GM19467 (cell line): Measurements from ENCODE around the gene ZNF891.

ENCODE experiments used
- ATAC-seq: cut with Tn5 transposase; IDR thresholded peaks from one replicate; pipeline ENCODE4 v1.9.1; 2021; ENCODE audit warnings: mild to moderate bottlenecking, moderate library complexity; ENCODE audit not compliant: unreplicated experiment

The ZNF891 gene

DNA sequence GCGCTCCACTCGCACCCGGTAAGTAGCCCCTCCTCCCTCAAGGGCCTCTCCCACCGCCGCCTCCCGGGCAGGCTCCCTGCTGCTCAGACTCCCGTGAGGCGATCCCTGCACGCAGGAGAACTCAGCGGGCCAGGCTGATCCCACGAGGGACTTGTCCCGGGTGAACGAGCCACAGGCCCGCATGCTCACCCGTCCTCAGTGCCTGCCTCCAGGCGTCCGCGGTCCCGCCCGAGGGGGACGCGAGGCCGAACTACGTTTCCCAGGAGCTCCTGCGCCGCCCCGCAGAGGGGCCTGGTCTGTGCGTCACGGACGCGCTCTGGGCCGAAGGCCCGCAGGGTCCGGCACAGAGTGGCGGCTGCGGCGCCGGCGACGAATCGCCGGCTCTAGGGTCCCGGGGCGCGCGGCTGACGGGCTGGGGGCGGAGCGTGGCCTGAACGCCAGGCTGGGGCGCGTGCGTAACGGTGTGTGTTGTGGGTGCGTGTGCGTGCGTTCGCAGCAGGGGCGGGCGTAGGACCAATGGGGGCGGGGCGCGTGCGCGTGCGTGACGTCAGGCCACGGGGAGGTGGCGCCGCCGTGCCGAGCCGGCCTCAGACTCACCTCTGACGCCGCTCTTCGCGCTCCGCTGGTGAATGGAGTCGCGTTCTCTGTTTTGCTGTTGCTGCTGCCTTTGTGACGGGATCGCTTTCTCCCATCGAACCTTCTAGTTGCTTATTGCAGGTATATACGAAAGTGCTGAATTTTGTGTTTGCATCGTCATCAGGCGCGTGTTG, at the start of gene ZNF891, which contains the start of gene ZNF10:
Gene ZNF891 (minus strand): TSS at position 237 of the 770 bp plus-strand sequence. CDS start 8,356 bp downstream, outside the sequence.
Gene ZNF10 (plus strand): TSS at position 590 of the 770 bp plus-strand sequence. CDS start 13,866 bp downstream, outside the sequence.
- ATAC-seq: peak; percentile 96

GRCh38 chr12:133174901-133175300, 44.8 kb upstream of the ZNF891 start:
- ATAC-seq: no peak

DNA sequence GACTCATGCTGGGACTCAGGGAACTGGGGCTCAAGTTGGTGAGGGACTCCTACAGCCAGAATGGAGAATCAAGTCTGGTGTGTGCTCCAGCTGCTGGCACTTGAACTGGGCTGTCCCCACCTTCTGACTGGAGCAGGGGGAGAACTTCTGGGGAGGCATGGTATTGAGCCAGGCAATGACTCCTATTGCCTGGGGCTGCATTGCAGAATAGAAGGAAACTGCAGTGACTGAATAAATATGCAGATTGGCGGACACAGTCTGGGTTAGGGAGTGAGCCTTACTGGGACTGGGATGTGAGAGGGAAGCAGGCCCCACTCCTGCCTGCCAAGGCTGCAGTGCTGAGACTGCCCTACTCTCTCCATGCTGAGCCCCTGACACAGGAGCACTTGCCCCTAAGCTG, 42.4 kb upstream of the ZNF891 start:
- no peak for ATAC-seq

DNA sequence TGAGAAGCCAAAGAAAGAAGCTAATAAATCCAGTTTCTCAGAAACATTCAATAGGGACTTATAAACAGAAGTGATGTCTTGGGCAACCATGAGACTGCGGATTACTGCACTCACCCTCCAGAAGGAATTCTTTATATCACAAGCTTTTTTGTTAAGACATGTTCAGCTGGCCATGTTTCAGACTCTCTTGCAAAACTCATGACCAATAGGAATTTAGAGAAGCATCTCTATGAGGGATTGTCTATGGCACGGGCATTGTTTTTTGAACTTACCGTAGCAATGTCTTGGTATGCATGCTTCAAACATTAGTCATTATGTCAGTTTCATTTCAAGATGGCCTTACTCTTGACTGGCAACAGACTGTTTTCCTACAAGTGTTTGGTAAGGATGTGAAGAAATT, 35.7 kb upstream of the ZNF891 start:
- no peak for ATAC-seq

- no peak for ATAC-seq
Observed at GRCh38 chr12:133156125-133156690, 26.1 kb upstream of the ZNF891 start.

GRCh38 chr12:133145981-133146380, 15.9 kb upstream of the ZNF891 start:
- ATAC-seq: no peak

- no peak for ATAC-seq
Observed at GRCh38 chr12:133135747-133136146, 5.7 kb upstream of the ZNF891 start.

DNA sequence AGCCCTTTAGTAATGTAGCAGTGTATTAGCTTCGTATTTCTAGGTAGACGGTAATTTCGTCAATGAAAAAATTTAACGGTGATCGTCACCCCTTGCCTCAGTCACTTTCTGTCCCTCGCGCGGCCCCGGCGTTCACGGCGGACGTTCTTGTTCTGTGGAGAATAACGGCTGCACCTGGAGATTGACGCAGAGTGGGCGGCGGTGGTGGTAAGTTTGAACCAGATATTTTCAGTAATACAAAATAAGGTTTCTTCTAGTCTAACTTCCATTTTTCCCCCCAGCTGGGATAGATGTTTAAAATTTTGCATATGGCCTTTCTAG, 694 bp upstream of the ZNF891 start:
- peak; percentile 4 for ATAC-seq

DNA sequence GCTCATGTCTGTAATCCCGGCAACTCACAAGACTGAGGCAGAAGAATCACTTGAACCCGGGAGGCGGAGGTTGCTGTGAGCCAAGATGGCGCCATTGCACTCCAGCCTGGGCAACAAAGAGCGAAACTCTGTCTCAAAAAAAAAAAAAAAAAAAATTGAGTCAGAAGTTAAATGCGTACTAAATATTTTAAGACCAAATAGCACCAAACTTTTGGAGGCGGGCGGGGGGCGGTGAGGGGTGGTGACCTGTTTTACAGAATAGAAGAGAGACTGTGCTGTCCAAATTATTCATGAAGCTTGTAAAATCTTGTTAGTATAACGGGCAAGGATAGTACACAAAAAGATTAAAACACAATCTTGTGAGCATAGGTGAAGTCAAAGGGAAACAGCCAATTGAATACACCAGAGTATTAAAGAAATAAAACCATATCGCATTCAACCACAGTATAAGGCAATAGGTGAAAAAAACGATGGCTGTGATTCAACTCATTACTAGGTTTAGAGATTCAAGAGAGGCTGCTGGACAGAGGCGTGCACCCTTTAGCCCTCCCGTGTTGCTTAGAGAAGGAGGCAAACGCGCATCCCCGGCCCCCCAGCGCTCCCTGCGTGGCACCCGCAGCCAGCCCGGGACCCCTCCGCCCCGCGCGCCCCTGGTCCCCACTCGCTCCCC, 571 bp downstream of the ZNF891 start:
- ATAC-seq: no peak

DNA sequence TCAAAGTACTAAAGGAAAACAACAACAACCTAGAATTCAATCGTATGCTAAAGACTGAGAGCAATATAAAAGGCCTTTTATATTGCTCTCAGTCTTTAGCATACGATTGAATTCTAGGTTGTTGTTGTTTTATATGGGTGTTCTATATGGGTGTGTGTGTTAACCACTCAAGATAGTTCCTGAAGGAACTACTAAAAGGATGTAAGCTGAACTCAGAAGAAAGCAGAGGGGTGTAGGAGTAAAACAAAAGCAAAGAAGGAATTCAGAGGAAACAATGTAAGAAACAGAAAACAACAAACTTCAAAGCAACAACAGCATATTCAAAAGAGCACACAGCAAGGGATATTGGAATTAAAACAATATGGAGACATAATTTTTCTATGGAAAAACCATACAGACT, 5.4 kb downstream of the ZNF891 start:
- ATAC-seq: no peak

- ATAC-seq: no peak
Observed at GRCh38 chr12:133120385-133121191, 9.5 kb downstream of the ZNF891 start.

DNA sequence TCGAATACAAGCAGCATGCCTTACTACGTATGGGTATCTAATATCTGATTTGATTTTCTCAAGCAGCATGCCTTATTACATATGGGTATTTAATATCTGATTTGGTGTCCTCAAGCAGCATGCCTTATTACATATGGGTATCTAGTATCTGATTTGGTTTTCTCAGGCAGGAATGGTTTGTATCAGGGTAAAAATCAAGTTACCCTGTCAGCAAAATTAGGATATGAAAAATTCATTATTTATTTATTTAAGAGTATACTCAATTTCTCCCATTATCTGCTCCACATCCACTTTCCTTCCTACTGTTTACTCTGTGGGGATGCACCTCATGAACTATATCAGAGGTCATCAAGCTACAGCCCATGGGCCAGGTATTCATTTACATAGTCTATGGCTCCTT, 21.9 kb downstream of the ZNF891 start:
- ATAC-seq: no peak

DNA sequence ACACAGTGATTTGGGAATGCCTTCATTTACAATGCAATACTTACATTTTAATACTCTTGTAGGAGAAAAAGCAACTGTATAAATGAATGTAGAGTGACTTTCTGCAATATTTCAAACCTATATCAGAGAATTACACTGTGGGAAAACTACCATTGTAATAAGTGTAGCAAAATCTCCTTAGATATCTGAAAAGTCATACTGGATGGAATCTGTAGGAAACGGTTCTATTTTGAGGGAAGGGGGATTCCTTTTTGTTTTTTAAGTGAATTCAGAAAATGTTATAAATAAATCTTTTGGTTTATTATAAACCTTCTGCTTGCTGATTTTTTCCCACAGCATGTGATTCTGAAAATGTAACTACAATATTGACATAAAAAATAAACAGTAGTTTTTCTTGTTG, 23.0 kb downstream of the ZNF891 start:
- no peak for ATAC-seq

- ATAC-seq: no peak
Observed at GRCh38 chr12:133106253-133106652, 23.8 kb downstream of the ZNF891 start.

DNA sequence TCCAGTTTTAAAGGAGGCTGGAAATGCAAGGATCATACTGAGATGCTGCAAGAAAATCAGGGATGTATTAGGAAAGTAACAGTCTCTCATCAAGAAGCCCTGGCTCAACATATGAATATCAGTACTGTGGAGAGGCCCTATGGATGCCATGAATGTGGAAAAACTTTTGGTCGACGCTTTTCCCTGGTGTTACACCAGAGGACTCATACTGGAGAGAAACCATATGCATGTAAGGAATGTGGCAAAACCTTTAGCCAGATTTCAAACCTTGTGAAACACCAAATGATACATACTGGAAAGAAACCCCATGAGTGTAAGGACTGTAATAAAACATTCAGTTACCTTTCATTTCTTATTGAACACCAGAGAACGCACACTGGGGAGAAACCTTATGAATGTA, 24.5 kb downstream of the ZNF891 start:
- ATAC-seq: no peak

DNA sequence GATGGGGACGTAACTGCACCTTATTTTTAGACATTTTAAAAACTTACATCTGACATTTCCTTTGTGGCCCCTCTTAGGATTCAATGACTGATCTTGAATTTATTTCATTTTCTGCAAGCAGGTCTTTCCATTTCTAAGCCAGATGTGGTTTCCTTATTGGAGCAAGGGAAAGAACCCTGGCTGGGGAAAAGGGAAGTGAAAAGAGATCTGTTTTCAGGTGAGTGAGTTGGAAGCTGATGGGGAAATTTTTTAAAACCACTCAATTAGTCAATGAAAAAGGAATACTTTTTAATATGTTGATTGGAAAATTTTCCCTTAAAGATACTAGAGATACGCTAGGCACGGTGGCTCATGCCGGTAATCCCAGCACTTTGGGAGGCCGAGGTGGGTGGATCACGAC, 46.7 kb downstream of the ZNF891 start:
- ATAC-seq: no peak

- no peak for ATAC-seq
Observed at GRCh38 chr12:133081159-133081780, 48.8 kb downstream of the ZNF891 start.

GRCh38 chr12:133080368-133081158, 49.5 kb downstream of the ZNF891 start, which contains the start of gene ZNF140:
Gene ZNF140 (plus strand): TSS chr12:133080923. CDS start chr12:133081321, 398 bp downstream.
- ATAC-seq: peak; percentile 68

DNA sequence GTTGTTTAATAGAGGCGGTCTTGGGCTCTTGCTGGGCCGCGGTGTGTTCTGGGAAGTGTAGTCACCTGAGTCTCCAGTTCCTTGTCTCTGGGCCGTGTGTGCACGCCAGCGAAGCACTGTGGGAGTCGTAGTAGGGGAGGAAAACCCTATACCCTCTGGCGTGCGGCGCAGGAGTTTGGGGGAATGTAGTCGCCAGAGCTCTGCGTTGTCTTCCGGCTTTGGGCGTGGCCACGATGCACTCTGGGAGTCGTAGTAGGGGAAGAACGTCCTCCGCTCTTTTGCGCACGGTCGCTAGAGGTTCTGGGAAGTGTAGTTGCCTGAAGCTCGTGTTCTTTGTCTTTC, 50.1 kb downstream of the ZNF891 start:
- peak; percentile 80 for ATAC-seq

- no peak for ATAC-seq
Observed at GRCh38 chr12:133073836-133074235, 56.2 kb downstream of the ZNF891 start.
